Esophagus squamous epithelium (tissue), 5 donors: ENCODE data around the gene PTGER4. TPM values are rescaled to one million over a fixed set of nuclear protein-coding genes. Genes with fewer than 3 reads are reported as not detected.

Experiments
- DNase-seq: peaks from one replicate; lab custom pipeline; 2025; lab: John Stamatoyannopoulos, UW
- H3K27ac ChIP-seq, 4 donors: fragments of 200-600 bp; sonication (generic); one replicate each; pipeline ENCODE4 v1.5.1; 2016 to 2019; ENCODE audit warnings: mild to moderate bottlenecking in 1 of 4
- H3K27me3 ChIP-seq, 4 donors: fragments of 200-600 bp; sonication (generic); 1 replicate in 3 of 4; 2 replicates in 1 of 4; pipeline versions ENCODE4 v1.5.1 to v1.6.0; 2017 to 2021; ENCODE audit warnings: antibody characterized with exemption in 1 of 4
- H3K36me3 ChIP-seq, 3 donors: fragments of 200-600 bp; sonication (generic); one replicate each; pipeline ENCODE4 v1.5.1; 2016 to 2019
- H3K4me1 ChIP-seq, 3 donors: fragments of 200-600 bp; sonication (generic); one replicate each; pipeline ENCODE4 v1.5.1; 2017 to 2019
- H3K4me3 ChIP-seq, 4 donors: fragments of 200-600 bp; sonication (generic); 1 replicate in 3 of 4; 2 replicates in 1 of 4; pipeline ENCODE4 v1.5.1; 2016 to 2019; ENCODE audit warnings: mild to moderate bottlenecking in 2 of 4, moderate library complexity in 1 of 4
- H3K9me3 ChIP-seq, 3 donors: fragments of 200-600 bp; sonication (generic); one replicate each; pipeline ENCODE4 v1.5.1; 2016 to 2019
- POLR2A ChIP-seq, 4 donors: fragments of 450-650 bp; IDR thresholded peaks; one replicate each; pipeline ENCODE4 v1.6.1; 2017; ENCODE audit warnings: antibody characterized with exemption in 4 of 4, mild to moderate bottlenecking in 4 of 4, moderate library complexity in 3 of 4
- WGBS, 2 donors: methylation state at CpG; one replicate each; pipeline ENCODE4 v1.1.5; 2018; 5-methylcytosine and 5-hydroxymethylcytosine counted together
- intact Hi-C: fragments of 100-400 bp; cut with DNase I; formaldehyde crosslinking; loops from one replicate; pipeline ENCODE4 v1.15.0; 2022
- total RNA-seq, 4 donors: library from RNA; depleted of rRNA; stranded (reverse); fragments of >200 nt; gene quantifications; one replicate each; pipeline ENCODE4 v1.1.0, GENCODE V29; 2016
- TF ChIP-seq, protein P1 (sequence below), 6 experiments: fragments of 450-650 bp in 4 of 6; fragments of 200-600 bp in 2 of 6; sonication (generic) in 2 of 6; IDR thresholded peaks; one replicate each; pipeline ENCODE4 v1.5.1; 2016 to 2019; ENCODE audit warnings: antibody characterized with exemption in 6 of 6, mild to moderate bottlenecking in 4 of 6, moderate library complexity in 4 of 6
- donor health status: DM: yes; HTN: yes; CAD: no.

PTGER4 gene
- total RNA-seq, 4 donors from 2014 or later: 7.1 to 21.9 (median 11.6) TPM

- Histone ChIP-seq H3K9me3 (no peaks in the 10 kb centered on the region), H3K27me3 (no peaks in the 10 kb centered on the region), H3K4me1 (no peaks in the 10 kb centered on the region), H3K36me3 (no peaks in the 10 kb centered on the region), H3K4me3 (no peak overlapping the region), H3K27ac (no peak overlapping the region)
- 59 to 69% methylated on average over 3 of the region's 3 CpGs for WGBS, 2 donors
- no peak for TF ChIP-seq POLR2A (IDR thresholded peaks at IDR 0.05)
- TF ChIP-seq, protein P1, sequence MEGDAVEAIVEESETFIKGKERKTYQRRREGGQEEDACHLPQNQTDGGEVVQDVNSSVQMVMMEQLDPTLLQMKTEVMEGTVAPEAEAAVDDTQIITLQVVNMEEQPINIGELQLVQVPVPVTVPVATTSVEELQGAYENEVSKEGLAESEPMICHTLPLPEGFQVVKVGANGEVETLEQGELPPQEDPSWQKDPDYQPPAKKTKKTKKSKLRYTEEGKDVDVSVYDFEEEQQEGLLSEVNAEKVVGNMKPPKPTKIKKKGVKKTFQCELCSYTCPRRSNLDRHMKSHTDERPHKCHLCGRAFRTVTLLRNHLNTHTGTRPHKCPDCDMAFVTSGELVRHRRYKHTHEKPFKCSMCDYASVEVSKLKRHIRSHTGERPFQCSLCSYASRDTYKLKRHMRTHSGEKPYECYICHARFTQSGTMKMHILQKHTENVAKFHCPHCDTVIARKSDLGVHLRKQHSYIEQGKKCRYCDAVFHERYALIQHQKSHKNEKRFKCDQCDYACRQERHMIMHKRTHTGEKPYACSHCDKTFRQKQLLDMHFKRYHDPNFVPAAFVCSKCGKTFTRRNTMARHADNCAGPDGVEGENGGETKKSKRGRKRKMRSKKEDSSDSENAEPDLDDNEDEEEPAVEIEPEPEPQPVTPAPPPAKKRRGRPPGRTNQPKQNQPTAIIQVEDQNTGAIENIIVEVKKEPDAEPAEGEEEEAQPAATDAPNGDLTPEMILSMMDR (IDR thresholded peaks at IDR 0.05): no peak
- intact Hi-C loops: no loop called here
- no peak for DNase-seq
Observed at GRCh38 chr5:40646266-40646665, 33.4 kb upstream of the PTGER4 start.

DNA sequence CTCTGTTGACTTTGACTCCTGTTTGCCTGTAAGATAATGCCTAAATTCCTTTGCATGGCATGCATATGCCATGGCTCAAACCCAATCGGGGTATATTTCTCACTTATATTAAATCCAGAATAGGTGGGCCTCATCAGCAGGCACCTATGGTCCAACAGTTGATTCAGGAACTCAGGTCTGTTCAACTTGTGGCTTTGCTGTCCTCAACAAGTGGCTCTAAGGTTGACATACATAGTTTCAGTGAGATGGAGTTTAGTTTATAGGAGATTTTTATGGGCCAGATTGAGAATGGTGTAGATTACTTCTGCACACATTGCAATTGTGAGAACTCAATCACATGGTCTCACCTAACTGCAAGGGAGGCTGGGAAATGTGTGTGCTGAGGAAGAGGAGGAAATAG, 31.6 kb upstream of the PTGER4 start:
- Histone ChIP-seq H3K36me3 (no peaks in the 10 kb centered on the region), H3K9me3 (no peaks in the 10 kb centered on the region), H3K27me3 (no peaks in the 10 kb centered on the region), H3K4me3 (no peak overlapping the region), H3K27ac (no peak overlapping the region), H3K4me1 (no peaks in the 10 kb centered on the region)
- WGBS, 2 donors: 78 to 83% methylated on average over 1 of the region's 1 CpG
- intact Hi-C loops: no loop called here
- no peak for DNase-seq
- TF ChIP-seq, protein P1 (IDR thresholded peaks at IDR 0.05): no peak
- TF ChIP-seq POLR2A (IDR thresholded peaks at IDR 0.05): no peak

- TF ChIP-seq POLR2A (IDR thresholded peaks at IDR 0.05): no peak
- TF ChIP-seq, protein P1 (IDR thresholded peaks at IDR 0.05): no peak
- DNase-seq: no peak
- H3K27me3 ChIP-seq: no peaks in the 10 kb centered on the region
- intact Hi-C loops: no loop called here
- 68 to 76% methylated on average over 4 of the region's 4 CpGs for WGBS, 2 donors
- H3K36me3 ChIP-seq: no peaks in the 10 kb centered on the region
- no peaks in the 10 kb centered on the region for H3K9me3 ChIP-seq
- no peak overlapping the region for H3K4me3 ChIP-seq
- H3K27ac ChIP-seq: no peak overlapping the region
- no peaks in the 10 kb centered on the region for H3K4me1 ChIP-seq
Observed at GRCh38 chr5:40649463-40650030, 30.2 kb upstream of the PTGER4 start.

GRCh38 chr5:40651201-40651600, 28.5 kb upstream of the PTGER4 start:
- Histone ChIP-seq H3K4me3 (no peak overlapping the region), H3K27ac (no peak overlapping the region), H3K4me1 (no peaks in the 10 kb centered on the region), H3K36me3 (no peaks in the 10 kb centered on the region), H3K27me3 (no peaks in the 10 kb centered on the region), H3K9me3 (no peaks in the 10 kb centered on the region)
- 94 to 96% methylated on average over 3 of the region's 3 CpGs for WGBS, 2 donors
- TF ChIP-seq POLR2A (IDR thresholded peaks at IDR 0.05): no peak
- TF ChIP-seq, protein P1 (IDR thresholded peaks at IDR 0.05): no peak
- intact Hi-C loops: no loop called here
- no peak for DNase-seq

DNA sequence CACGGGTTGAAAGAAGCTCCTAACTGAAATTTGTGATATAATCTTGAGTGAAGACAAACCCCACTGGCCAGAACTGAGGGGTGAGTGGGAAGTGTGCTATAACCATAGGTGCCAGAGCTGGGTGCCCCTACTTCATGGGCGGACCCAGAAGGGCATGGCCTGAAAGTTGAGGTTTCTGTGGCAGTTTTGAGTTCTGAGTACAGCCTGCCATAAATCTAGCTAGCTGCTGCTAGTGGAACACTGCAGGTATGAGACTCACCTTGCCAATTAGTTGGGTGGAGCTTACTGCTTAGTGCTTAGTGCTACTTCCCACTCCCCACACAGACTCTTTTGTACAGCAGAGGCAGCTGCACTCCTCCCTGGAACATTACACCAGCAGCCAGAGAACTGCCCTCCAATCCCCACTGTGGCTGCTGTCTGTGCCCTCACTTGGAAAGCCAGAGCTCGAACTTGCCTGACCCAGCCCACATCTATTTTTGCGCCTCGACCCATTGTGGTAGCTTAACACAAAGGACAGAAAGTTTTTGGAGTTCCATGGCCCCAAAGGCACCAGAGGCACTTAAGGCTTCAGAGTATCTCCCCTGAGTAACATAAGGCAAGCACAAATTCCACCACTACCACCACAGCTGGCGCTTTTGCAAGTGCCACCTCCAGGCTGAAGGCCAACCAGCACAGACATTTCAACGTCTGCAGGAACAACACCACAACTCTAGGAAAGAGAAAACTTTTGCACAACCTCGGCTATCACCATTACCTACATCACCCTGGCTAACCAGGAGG, 27.1 kb upstream of the PTGER4 start:
- Histone ChIP-seq H3K9me3 (no peaks in the 10 kb centered on the region), H3K36me3 (no peaks in the 10 kb centered on the region), H3K4me1 (no peaks in the 10 kb centered on the region), H3K27ac (no peak overlapping the region), H3K4me3 (no peak overlapping the region), H3K27me3 (no peaks in the 10 kb centered on the region)
- no peak for DNase-seq
- TF ChIP-seq POLR2A (IDR thresholded peaks at IDR 0.05): no peak
- TF ChIP-seq, protein P1 (IDR thresholded peaks at IDR 0.05): no peak
- WGBS, 2 donors: 55 to 89% methylated on average over 4 to 5 of the region's 8 CpGs
- intact Hi-C loops: no loop called here
